ENCODE data around the gene SIX6.
A peak's percentile ranks its signal among the peaks of the same experiment; 100 is the strongest.

SIX6 gene

GRCh38 chr14:60512126-60512525, 3.2 kb downstream of the SIX6 start (continued):
- TF ChIP-seq ZNF544 (tag by site-specific recombination; IDR thresholded peaks at IDR 0.05), result no peak
- TF ChIP-seq ZNF530 (tag by site-specific recombination; IDR thresholded peaks at IDR 0.05; ENCODE audit: low read depth), result no peak
- TF ChIP-seq ZNF175 (tag by site-specific recombination; IDR thresholded peaks at IDR 0.05), result no peak
- TF ChIP-seq ZNF341 (tag by site-specific recombination; IDR thresholded peaks at IDR 0.05; ENCODE audit: low read depth), result no peak

- ChIA-PET POLR2A (no interaction called here), CTCF (interaction anchor here (0.7 to 1.0 kb wide), 2 partner anchors 16 to 163 kb away, joined by 4 to 5 read pairs; no protein-coding TSS in a partner anchor)
- Histone ChIP-seq H3K27ac (ENCODE audit: extremely low read depth, low read depth, low read length) (no peak overlapping the region), H3K9me3 (ENCODE audit: control insufficient read depth, insufficient read depth, low read depth, low read length) (no peaks in the 10 kb centered on the region), H3K4me1 (ENCODE audit: control insufficient read depth, insufficient read depth, low read length) (0 out of 2 replicates have a peak, but pooled peaks cover 3% of the 10 kb centered on the region), H3K36me3 (ENCODE audit: control insufficient read depth in 2 of 2, insufficient read depth in 1 of 2, low read length in 2 of 2) (no peaks in the 10 kb centered on the region), H3K4me3 (ENCODE audit: low read depth, low read length) (no peak overlapping the region)
- no peak for TF ChIP-seq ZNF404 (tag by site-specific recombination; IDR thresholded peaks at IDR 0.05)
- no peak for TF ChIP-seq INSM2 (tag by site-specific recombination; IDR thresholded peaks at IDR 0.05)
- TF ChIP-seq, protein P1, sequence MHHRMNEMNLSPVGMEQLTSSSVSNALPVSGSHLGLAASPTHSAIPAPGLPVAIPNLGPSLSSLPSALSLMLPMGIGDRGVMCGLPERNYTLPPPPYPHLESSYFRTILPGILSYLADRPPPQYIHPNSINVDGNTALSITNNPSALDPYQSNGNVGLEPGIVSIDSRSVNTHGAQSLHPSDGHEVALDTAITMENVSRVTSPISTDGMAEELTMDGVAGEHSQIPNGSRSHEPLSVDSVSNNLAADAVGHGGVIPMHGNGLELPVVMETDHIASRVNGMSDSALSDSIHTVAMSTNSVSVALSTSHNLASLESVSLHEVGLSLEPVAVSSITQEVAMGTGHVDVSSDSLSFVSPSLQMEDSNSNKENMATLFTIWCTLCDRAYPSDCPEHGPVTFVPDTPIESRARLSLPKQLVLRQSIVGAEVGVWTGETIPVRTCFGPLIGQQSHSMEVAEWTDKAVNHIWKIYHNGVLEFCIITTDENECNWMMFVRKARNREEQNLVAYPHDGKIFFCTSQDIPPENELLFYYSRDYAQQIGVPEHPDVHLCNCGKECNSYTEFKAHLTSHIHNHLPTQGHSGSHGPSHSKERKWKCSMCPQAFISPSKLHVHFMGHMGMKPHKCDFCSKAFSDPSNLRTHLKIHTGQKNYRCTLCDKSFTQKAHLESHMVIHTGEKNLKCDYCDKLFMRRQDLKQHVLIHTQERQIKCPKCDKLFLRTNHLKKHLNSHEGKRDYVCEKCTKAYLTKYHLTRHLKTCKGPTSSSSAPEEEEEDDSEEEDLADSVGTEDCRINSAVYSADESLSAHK (tag by site-specific recombination; IDR thresholded peaks at IDR 0.05), result no peak
- no peak for TF ChIP-seq ZNF645 (tag by site-specific recombination; IDR thresholded peaks at IDR 0.05)
Measured at GRCh38 chr14:60512973-60513571, 4.1 kb downstream of the SIX6 start.

DNA sequence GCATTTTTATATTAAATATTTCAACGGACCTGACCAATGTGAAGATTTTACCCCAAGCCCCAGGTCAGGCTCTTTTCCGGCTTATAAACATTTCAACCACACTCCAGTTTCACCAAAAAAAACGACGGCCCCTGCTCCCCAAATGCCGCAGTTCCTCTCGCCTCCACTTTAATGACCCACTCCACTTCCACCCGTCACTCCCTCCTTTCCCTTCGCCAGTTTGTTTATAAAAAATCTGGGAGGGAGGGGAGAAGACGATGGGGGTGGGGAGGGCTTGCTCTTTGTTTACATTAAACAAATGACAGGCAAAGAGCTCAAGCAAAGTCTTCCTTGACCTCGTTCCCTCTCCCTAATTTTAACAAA, 5.4 kb downstream of the SIX6 start:
- Histone ChIP-seq H3K4me3 (ENCODE audit: low read depth, low read length) (peak overlapping the region; percentile 43), H3K4me1 (ENCODE audit: control insufficient read depth, insufficient read depth, low read length) (0 out of 2 replicates have a peak, but pooled peaks cover 3% of the 10 kb centered on the region), H3K36me3 (ENCODE audit: control insufficient read depth in 2 of 2, insufficient read depth in 1 of 2, low read length in 2 of 2) (no peaks in the 10 kb centered on the region), H3K27ac (ENCODE audit: extremely low read depth, low read depth, low read length) (peak overlapping the region; percentile 39; the same call in 1 of the 2 replicates), H3K9me3 (ENCODE audit: control insufficient read depth, insufficient read depth, low read depth, low read length) (no peaks in the 10 kb centered on the region)
- ChIA-PET POLR2A (no interaction called here), CTCF (interaction anchor here (0.6 to 0.7 kb wide), 5 partner anchors 43 to 1647 kb away, joined by 3 to 4 read pairs (median 3); no protein-coding TSS in a partner anchor)
- TF ChIP-seq ZNF324 (tag by site-specific recombination; IDR thresholded peaks at IDR 0.05), result no peak
- peak; percentile 41 for TF ChIP-seq WT1 (tag by site-specific recombination; IDR thresholded peaks at IDR 0.05)
- TF ChIP-seq ZBTB8A (tag by site-specific recombination; IDR thresholded peaks at IDR 0.05), result no peak
- no peak for TF ChIP-seq KLF7 (tag by site-specific recombination; IDR thresholded peaks at IDR 0.05; ENCODE audit: borderline replicate concordance)
- no peak for TF ChIP-seq ZNF148 (tag by site-specific recombination; IDR thresholded peaks at IDR 0.05; ENCODE audit: borderline replicate concordance)
- TF ChIP-seq PRDM10 (tag by site-specific recombination; IDR thresholded peaks at IDR 0.05), result peak; percentile 44; the same call in 1 of the 2 replicates
- TF ChIP-seq ZNF366 (tag by site-specific recombination; conservative IDR thresholded peaks at IDR 0.05), result peak; percentile 28; the same call in 1 of the 2 replicates
- 0 out of 2 replicates have a peak, but pooled peaks have one; percentile 30 for TF ChIP-seq ZXDB (tag by site-specific recombination; IDR thresholded peaks at IDR 0.05)
- TF ChIP-seq, protein P2, sequence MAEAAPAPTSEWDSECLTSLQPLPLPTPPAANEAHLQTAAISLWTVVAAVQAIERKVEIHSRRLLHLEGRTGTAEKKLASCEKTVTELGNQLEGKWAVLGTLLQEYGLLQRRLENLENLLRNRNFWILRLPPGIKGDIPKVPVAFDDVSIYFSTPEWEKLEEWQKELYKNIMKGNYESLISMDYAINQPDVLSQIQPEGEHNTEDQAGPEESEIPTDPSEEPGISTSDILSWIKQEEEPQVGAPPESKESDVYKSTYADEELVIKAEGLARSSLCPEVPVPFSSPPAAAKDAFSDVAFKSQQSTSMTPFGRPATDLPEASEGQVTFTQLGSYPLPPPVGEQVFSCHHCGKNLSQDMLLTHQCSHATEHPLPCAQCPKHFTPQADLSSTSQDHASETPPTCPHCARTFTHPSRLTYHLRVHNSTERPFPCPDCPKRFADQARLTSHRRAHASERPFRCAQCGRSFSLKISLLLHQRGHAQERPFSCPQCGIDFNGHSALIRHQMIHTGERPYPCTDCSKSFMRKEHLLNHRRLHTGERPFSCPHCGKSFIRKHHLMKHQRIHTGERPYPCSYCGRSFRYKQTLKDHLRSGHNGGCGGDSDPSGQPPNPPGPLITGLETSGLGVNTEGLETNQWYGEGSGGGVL (tag by site-specific recombination; IDR thresholded peaks at IDR 0.05), result peak; percentile 83

Data from HEK293 (cell line).